Endothelial cell (in vitro differentiated cells): ENCODE results near the gene GLI3. TPM values are rescaled to one million over a fixed set of nuclear protein-coding genes. Genes with fewer than 3 reads are reported as not detected.

Experiments used
- DNase-seq: peaks from one replicate; pipeline ENCODE4 v3.0.0; 2021; ENCODE audit warnings: low spot score
- H3K27ac Mint-ChIP-seq: one replicate; pipeline ENCODE4 v1.8.0; 2021; ENCODE audit warnings: mixed read lengths, inconsistent platforms; ENCODE audit not compliant: unreplicated experiment
- H3K27me3 Mint-ChIP-seq: one replicate; pipeline ENCODE4 v1.8.0; 2021; ENCODE audit warnings: mild to moderate bottlenecking, moderate library complexity, mixed read lengths, inconsistent platforms; ENCODE audit not compliant: unreplicated experiment
- H3K36me3 Mint-ChIP-seq: one replicate; pipeline ENCODE4 v1.8.0; 2021; ENCODE audit warnings: mild to moderate bottlenecking, low read depth, mixed read lengths, inconsistent platforms; ENCODE audit not compliant: unreplicated experiment
- H3K4me1 Mint-ChIP-seq: one replicate; pipeline ENCODE4 v1.8.0; 2021; ENCODE audit warnings: mild to moderate bottlenecking, mixed read lengths, inconsistent platforms; ENCODE audit not compliant: unreplicated experiment
- H3K4me3 Mint-ChIP-seq: one replicate; pipeline ENCODE4 v1.8.0; 2021; ENCODE audit warnings: mild to moderate bottlenecking, mixed read lengths, inconsistent platforms; ENCODE audit not compliant: unreplicated experiment
- H3K9me3 Mint-ChIP-seq: one replicate; pipeline ENCODE4 v1.8.0; 2021; ENCODE audit warnings: mixed read lengths, inconsistent platforms; ENCODE audit not compliant: unreplicated experiment
- total RNA-seq: library from RNA; stranded (reverse); fragmentation: NEBNext Ultra II Directional; extraction: Animal tissue kit (Norgen Biotek cat#: 25700); gene quantifications from one replicate; pipeline ENCODE4 v1.2.1, GENCODE V29; 2021; ENCODE audit not compliant: unreplicated experiment
- TF ChIP-seq, protein P1 (sequence below): fragments of 200-600 bp; sonication (generic); IDR thresholded peaks from one replicate; pipeline ENCODE4 v1.5.0; 2021; ENCODE audit warnings: antibody characterized with exemption; ENCODE audit not compliant: unreplicated experiment

GLI3 gene
- total RNA-seq, 1 donor from 2014 or later: 24.9 TPM

GRCh38 chr7:42006801-42007513 is 230.1 kb downstream of the GLI3 start:
- H3K27ac Mint-ChIP-seq: no peak overlapping the region
- no peak for DNase-seq
- TF ChIP-seq, protein P1, sequence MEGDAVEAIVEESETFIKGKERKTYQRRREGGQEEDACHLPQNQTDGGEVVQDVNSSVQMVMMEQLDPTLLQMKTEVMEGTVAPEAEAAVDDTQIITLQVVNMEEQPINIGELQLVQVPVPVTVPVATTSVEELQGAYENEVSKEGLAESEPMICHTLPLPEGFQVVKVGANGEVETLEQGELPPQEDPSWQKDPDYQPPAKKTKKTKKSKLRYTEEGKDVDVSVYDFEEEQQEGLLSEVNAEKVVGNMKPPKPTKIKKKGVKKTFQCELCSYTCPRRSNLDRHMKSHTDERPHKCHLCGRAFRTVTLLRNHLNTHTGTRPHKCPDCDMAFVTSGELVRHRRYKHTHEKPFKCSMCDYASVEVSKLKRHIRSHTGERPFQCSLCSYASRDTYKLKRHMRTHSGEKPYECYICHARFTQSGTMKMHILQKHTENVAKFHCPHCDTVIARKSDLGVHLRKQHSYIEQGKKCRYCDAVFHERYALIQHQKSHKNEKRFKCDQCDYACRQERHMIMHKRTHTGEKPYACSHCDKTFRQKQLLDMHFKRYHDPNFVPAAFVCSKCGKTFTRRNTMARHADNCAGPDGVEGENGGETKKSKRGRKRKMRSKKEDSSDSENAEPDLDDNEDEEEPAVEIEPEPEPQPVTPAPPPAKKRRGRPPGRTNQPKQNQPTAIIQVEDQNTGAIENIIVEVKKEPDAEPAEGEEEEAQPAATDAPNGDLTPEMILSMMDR: no peak
- H3K27me3 Mint-ChIP-seq: no peaks in the 10 kb centered on the region
- no peaks in the 10 kb centered on the region for H3K36me3 Mint-ChIP-seq
- no peak overlapping the region for H3K4me3 Mint-ChIP-seq
- no peaks in the 10 kb centered on the region for H3K9me3 Mint-ChIP-seq
- peaks cover 13% of the 10 kb centered on the region for H3K4me1 Mint-ChIP-seq

GRCh38 chr7:42002654-42003053 is 234.4 kb downstream of the GLI3 start:
- Mint-ChIP-seq H3K27me3 (peaks cover 3% of the 10 kb centered on the region), H3K27ac (no peak overlapping the region), H3K36me3 (no peaks in the 10 kb centered on the region), H3K4me3 (no peak overlapping the region), H3K4me1 (peaks cover 13% of the 10 kb centered on the region), H3K9me3 (no peaks in the 10 kb centered on the region)
- DNase-seq: no peak
- TF ChIP-seq, protein P1: no peak

DNA sequence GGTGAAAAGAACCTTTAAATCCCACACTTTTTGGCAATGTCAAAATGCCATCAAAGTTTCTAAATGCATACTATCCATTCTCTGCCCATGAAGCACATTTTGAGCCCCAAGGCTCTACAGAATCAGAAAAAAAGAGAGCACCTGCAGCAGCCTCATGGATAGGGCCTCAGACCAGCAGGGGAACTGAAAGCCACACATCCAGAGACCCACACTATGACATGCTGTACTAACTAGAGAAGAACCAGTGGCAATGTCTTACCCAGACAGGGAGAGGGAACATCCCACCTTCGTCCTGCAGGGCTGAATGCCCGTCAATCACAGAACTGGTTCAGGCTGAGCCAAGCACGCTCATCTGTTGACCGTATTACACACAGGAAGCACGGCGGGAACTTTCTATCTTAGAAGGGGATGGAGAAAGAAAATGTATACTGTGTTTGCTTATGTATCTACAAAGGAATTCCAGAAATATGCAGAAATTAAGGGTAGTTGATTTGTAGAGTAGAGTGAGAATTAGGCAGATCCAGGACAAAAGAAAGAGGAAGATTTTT is 237.2 kb downstream of the GLI3 start:
- no peaks in the 10 kb centered on the region for H3K36me3 Mint-ChIP-seq
- no peak for DNase-seq
- no peak overlapping the region for H3K4me3 Mint-ChIP-seq
- H3K4me1 Mint-ChIP-seq: peaks cover 4% of the 10 kb centered on the region
- TF ChIP-seq, protein P1: no peak
- no peaks in the 10 kb centered on the region for H3K9me3 Mint-ChIP-seq
- peaks cover 3% of the 10 kb centered on the region for H3K27me3 Mint-ChIP-seq
- H3K27ac Mint-ChIP-seq: no peak overlapping the region

GRCh38 chr7:41998041-41998440 is 239.0 kb downstream of the GLI3 start:
- H3K9me3 Mint-ChIP-seq: no peaks in the 10 kb centered on the region
- no peaks in the 10 kb centered on the region for H3K36me3 Mint-ChIP-seq
- H3K27ac Mint-ChIP-seq: no peak overlapping the region
- peaks cover 10% of the 10 kb centered on the region for H3K4me1 Mint-ChIP-seq
- no peak for DNase-seq
- H3K4me3 Mint-ChIP-seq: no peak overlapping the region
- TF ChIP-seq, protein P1: no peak
- peaks cover 3% of the 10 kb centered on the region for H3K27me3 Mint-ChIP-seq

DNA sequence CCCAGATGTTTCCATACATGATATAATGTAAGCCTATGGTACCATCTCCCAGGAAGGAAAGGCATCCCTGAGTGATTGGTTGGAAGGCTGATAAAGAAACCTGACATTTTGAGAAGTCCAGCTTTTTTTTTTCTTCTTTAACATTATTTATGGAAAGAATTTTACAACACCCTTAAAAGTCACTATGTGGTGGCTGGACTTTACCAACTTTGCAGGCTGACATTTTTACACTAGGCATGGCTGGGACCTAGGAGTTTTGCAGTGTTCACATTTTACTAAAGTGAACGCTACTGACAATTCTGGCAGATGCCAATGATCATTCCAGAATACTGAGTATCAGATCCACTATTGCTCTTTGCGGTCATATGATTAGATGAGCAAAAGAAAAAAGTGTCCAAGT is 239.9 kb downstream of the GLI3 start:
- no peaks in the 10 kb centered on the region for H3K36me3 Mint-ChIP-seq
- H3K27me3 Mint-ChIP-seq: peaks cover 3% of the 10 kb centered on the region
- H3K9me3 Mint-ChIP-seq: no peaks in the 10 kb centered on the region
- peaks cover 17% of the 10 kb centered on the region for H3K4me1 Mint-ChIP-seq
- TF ChIP-seq, protein P1: no peak
- H3K27ac Mint-ChIP-seq: no peak overlapping the region
- H3K4me3 Mint-ChIP-seq: no peak overlapping the region
- DNase-seq: no peak
